HG02938 (cell line): ENCODE measurements around the gene FAM9B.
"Not testable (repeated sequence)": the region's sequence is repeated elsewhere in the genome, so short reads cannot be mapped to it uniquely, and the experiment has no call there.

ENCODE experiments used
- ATAC-seq: cut with Tn5 transposase; IDR thresholded peaks from one replicate; pipeline ENCODE4 v1.9.1; 2021; ENCODE audit warnings: mild to moderate bottlenecking, moderate library complexity; ENCODE audit not compliant: unreplicated experiment

FAM9B gene

DNA sequence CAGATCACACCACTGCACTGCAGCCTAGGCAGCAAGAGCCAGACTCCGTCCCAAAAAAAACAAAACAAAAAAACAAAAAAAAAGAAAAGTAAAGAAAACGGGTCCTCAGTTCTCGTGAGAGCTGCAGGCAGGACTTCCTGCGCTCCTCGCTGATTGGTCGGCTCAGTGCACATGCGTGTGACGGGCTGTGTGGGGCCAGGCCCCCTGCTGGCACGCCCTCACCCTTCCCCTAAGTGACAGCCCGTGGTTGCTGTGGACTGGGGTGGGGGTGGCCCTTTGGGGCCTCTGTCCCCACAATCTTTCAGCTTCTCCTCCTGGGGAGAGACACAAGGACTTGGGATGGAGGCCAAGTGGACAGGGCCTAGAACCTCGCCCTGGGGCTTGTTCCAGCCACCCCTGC lies at the start of gene FAM9B:
TSS of gene FAM9B (minus strand) at position 139 of the 400 bp plus-strand sequence. CDS start 1,141 bp downstream, outside the sequence.
- ATAC-seq = no peak

DNA sequence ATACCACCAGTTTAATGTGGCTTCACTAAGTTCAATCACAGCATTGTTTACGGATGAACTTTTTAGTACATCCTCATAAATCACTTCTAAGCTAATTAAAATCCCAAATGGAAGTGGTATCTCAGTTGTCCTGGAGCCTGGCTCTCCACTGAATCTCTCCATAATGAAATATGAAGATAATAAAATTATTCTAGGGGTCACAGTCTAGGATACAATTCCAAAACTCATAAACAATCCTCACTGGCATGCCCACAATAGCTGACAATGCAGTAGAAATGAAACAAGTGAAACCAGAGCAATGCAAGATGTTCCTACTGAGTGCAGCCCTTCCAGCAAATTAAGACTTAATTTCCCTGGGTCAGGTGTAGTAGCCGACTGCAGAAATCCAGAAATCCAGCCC lies 47.3 kb upstream of the FAM9B start:
- no peak for ATAC-seq

DNA sequence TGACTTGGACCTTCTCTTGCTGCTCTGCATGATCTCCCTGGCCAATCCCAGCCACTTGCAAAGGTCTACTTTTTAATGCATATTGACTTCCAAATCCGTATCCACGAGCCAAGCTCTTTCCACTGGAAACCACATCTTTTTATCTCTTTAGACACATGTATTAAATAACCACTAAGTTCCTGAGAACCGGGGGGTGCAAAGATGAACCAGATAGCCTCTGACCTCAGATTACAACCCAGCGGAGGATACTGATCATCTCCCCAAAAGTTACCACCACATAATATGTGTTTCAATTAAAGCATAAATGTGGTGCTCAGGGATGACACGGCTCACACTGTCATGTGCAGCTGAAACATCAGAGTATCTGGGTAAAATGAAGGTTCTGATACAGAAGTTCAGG lies 40.4 kb upstream of the FAM9B start:
- ATAC-seq = no peak

DNA sequence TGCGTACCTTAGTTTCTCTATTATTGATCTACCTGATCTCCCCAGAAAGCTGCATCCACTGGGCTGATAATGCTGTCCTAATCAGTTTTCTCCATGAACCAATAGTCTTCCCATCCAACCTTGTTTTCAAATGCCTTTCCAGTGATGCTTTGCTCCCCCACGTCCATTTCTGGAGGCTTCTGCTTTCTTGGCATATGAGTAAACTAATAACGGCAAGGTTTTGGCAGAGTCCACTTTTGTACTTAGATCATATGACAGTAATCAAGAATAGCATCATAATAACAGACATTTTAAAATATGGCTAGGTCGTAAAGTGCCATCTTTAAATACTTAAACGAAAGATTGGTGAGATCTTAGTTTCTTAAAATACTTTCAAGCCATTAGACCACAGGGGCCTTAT lies 38.4 kb upstream of the FAM9B start:
- no peak for ATAC-seq

DNA sequence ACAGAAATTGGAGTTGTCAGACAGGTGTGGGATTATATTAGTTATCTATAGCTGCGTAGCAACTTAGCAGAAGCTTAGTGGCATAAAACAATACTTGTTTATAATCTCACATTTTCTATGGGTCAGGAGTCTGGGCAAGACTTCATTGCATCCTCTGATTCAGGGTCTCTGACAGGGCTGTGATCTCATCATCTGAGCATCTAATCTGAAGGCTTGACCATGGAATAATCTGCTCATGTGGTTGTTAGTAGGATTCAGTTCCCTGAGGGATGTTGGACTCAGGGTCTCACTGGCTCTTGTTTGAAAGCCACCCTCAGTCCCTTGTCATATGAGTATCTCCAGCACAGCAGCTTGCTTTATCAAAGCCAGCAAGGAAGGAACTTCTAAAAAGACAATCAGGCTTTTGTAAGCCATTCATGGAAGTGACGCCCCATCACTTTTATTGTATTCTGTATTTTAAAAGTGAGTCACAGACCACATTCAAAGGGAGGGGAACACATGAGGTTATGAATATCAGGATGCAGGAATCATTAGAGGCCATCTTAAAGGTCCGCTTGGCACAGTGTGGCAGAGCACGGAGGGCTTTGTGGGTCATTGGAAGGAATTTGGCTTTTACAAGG lies 37.2 kb upstream of the FAM9B start:
- ATAC-seq = no peak

DNA sequence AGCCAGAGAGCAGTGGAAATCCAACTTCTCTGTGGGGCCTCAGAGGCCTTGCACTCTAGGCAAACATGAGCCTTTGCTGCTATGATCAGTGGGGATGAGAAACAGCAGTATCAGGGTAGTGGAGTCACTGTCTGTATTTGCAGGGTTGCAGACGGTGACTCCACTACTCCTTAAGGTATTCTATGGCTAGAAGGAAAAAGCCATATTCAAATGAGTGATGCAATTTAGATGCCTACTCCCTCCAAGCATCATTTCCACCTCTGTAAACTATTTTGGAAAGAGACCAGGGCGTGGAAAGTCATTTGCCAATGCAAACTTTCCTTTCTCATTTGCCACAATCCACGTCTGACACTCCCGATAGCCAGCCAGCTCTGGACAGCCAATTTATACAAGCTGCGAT lies 35.6 kb upstream of the FAM9B start:
- ATAC-seq = no peak

DNA sequence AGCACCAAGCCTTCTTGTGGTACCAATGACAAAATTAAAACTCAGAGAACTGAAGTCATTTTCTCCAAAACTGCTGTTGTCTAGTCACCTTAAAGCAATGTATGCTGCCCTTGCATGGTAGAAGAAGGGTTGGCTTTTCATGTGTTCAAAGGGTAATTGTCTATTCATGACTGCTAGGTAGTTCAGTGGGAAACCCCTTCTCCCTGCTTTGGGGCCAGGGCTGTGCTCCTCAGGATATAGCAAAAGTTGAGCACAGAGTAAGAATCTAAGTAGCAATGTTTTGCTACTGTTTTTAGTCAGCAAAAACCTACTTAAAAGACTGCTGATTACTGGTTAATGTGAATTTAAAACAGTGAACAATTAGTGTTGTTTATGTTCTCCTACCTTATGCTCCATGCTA lies 30.8 kb upstream of the FAM9B start:
- no peak for ATAC-seq

DNA sequence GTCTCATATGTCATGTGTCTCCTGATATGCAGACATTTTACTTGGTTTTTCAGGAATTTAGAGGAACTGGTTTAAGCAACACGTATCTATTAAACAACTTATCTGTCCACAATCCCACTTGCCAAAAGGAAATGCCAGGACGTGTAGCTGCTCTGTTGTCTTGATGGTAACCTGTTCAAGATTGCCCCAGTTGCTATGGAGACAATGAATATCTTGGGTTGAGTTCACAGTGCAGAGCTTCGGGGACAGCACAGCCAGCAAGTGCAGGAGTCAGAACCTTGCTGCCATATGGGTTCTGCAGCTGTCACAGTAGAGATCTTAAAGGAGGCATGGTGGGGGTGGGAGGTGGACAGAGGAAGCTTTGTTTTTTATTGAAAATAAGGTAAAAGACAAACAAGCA lies 28.7 kb upstream of the FAM9B start:
- ATAC-seq = no peak

DNA sequence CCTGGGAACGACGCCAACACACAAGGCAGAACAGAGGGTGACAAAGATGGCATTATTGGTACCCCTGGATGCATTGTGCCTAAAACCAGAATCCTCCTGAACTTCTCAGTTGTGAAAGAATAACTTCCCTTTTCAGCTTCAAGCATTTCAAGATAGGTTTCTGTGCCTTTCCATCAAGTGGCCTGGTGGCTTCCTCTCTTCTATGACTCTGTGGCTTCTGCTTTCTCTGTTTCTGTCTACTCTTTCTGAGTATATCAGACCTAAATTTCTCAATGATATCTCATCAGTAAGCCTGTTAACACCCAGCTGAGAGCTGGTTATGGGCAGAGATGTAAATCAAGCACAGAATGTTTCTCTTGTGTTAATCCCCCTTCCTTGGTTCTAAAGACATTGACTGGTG lies 21.4 kb upstream of the FAM9B start:
- no peak for ATAC-seq

DNA sequence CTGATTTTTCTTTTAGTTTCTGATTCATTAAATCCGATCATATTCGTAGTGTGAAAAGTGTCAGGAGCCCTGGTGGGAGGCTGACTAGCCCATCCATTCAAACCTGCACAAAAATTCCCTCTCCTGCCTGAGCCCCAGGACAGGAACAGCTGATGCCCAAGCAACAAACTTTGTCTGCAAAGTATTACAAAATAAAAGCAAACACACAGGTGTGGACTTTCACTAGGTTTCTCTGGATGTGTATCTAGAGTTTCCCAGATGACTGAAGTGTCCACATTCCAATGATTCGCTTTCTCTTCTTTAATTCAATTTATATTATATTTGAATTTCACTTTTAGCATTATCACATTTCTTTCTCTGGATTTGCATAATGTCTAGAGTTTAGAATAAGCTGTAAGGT lies 18.2 kb upstream of the FAM9B start:
- no peak for ATAC-seq

DNA sequence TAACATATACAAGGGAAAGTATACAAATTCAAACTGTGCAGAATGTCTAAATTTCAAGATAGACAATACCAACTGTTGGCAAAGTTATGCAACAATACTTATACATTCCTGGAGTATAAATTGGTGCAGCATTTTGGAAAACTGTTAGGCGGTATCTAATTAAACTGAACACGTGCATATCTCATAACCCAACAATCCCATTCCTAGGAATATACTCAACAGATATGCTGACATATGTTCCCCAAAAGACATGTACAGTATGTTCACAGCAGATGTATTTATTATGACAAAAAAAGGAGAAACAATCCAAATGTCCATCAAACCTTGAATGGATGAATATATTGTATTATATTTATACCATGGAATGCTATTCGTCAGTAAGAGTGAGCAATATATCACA lies 16.4 kb upstream of the FAM9B start:
- ATAC-seq = no peak

DNA sequence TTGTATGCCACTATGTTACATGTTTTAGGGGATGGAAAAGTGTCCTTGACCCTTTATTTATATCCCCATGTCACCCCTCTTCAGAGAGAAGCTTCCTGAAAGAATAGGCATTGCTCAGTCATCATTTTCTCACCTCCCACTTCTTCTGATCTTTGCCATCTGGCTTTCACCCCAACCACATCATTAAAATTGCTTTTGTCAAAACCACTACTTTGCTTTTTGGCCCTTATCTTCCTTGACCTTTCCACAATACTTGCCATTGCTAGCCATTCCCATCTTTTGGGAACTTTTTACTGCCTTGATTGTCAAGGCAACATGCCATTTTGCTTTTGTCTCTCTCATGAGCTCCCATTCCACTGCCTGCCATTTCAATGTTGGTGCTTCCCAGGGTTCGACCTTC lies 14.9 kb upstream of the FAM9B start:
- ATAC-seq = no peak

DNA sequence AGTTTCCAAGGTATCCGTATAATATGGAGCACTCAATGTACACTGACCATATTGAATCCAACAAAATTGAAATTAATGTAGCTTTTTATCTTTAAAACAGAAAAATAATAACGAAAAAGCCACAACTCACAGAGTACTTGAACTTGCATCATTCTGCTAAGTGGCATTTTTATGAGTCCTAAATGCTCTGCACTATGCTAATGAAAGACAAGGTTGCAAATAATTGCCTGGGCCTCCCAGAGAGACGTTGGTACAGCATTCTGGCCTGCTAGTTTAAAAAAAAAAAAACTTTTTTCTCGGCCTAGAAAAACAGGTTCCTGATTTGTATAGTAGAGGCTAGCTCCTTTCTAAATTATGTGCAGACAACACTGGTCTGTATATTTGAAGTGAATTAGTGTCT lies 4.3 kb upstream of the FAM9B start:
- no peak for ATAC-seq

DNA sequence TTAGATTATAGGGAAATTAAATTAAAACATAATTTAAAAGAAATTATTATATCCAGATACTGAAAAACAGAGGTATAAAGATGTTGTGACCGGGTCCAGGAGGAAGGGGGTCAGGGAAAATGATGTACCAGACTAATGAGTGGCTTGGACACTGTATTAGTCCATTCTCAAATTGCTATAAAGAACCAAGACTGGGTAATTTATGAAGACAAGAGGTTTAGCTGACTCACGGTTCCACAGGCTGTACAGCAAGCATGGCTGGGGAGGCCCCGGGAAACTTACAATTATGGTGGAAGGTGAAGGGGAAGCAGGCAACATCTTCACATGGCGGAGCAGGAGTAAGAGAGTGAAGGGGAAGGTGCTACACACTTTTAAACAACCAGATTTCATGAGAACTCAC lies 3.4 kb upstream of the FAM9B start:
- no peak for ATAC-seq

DNA sequence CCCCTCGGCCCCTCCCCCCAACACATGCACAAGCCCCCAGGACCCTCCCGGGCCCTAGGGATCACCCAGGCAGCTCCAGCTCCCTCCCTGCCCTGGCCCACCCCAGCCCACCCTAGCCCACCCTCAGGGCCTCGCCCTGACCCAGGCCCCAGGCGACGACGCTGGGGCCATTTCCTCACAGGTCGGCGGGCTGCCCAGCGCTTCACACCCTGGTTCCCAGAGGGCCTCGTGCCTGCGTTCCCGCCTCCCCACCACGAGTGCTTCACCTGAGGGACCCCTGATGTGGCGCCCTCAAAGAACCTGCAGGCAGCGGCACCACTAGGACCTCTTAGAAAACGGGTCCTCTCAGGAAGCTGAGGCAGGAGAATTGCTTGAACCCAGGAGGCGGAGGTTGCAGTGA lies 341 bp downstream of the FAM9B start:
- no peak for ATAC-seq

DNA sequence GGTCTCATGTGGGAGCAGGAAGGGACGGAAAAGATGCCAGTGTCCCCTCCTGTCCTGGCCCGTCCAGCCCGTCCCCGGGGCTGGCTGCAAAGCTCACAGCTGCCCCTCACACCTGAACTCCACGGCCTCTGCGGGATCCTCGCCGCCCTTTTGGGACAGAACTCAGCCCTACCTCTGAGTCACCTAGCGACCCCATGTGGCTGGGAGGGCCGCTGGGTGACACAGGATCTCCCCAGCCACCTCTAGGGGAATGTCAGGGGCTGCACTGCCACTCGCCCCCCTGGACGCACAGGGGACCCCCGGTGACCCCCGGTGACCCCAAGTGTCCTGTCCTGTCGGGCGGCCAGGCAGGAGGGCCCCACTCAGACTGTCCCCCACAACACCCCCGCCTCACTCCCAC lies 748 bp downstream of the FAM9B start:
- no peak for ATAC-seq

DNA sequence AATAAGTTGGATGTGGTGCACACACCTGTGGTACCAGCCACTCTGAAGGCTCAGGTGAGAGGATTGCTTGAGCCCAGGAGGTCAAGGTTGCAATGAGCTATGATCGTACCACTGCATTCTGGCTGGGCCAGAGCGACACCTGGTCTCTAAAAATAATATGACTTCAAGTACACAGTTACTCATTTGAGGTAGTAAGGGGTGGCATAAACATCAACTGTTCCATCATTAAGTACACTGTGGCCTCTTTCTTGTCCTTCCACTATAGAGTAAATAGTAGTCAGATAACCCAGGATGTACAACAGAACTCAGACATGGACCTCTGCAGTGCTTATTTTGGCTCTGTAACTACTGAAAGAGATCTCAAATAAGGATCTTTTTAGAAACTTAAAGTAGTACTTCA lies 10.6 kb downstream of the FAM9B start:
- ATAC-seq = no peak

DNA sequence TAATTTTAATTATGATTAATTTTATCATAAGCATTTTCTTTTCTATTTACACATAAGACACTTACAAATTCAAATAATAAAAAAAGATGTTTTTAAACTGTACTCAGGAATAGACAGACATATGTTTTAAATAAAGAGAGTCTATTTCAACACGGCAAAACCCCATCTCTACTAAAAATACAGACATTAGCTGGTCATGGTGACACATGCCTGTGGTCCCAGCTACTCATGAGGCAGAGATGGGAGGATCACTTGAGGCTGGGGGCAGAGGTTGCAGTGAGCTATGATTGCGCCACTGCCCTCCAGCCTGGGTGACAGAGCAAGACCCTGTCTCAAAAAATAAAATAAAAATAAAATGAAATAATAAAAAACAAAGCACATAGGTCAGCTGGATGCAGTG lies 14.8 kb downstream of the FAM9B start:
- ATAC-seq = no peak

DNA sequence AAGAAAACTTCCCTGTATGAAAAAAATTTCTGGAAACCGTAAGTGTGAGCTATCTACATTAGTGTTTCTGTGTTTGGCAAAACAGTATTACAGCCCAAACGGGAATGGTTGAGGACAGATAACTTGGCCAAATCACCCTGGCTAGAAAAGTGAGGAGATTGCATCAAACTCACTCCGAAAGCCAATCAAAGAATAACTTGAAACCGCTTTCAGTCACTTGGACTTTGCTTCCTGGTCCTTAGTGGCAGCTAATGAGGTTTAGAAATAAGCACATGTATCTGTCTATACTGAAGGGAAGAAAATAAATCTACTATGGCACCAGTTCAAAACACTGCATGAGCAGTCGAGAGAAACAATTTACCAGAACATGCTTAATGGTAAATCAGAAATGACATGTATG lies 15.6 kb downstream of the FAM9B start:
- not testable (repeated sequence) for ATAC-seq

DNA sequence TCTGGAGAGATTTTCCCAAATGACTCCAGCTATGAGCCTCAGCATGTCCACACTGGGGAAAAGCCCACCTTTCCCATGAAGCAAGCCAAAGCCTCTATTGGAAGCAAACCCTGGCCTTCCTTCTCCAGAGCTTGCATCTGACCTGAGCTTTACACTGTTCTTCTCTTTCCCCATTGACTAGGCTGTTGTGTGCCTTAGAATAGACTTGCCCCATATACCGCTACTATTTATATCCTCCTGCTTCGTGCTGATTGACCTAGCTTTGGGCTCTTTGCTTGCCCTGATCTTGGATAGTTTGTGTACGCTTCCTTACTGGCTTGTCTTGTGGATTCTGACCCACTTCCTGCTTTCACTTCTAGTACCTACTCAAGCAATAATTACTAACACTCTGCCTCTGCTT lies 30.9 kb downstream of the FAM9B start:
- ATAC-seq = no peak

DNA sequence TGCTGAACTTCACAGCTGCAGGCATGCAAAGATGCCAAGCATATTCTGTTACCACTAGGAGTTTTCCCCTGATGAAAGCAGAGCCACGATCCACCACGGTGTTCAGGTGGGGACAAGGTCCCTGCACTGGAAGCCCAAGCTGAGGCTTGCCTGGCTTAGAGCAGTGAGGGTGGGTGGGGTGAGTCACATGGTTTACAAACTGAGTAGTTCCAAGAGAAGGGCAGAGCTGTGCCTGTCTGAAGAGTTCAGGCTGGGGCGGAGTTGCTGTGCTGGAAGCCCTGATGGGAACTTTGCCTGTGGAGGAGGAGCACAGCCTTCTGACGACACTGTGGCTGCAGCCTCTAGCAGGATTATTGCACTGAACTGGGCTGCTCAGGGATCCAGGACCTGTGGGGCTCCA lies 45.5 kb downstream of the FAM9B start:
- ATAC-seq = no peak

DNA sequence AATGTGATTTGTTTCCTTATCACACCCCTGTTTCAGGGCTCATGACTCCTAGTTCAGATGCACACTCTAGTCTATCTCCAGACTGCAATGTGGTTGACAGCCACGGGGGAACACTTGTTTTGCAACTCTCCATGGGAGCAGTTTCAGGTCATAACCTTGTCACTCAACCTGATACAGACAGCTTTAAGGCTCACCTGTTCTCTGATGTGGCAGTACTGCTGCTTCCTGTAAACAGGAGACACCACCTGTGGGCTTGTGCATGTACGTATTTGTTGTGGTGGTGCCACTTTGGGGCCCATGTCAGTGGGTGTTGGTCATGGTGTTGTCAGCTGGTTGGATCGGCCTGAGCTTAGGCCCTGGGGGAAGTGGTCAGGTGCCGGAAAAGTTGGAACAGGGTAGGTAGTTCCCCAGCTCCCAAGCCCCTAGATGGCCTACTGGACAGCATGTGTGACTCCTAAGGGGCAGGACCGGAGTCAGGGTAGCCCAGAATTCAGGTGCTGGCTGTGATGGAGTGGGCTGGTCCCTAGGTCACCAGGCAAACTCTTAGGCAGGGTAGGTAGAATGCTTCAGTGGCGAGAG lies 46.2 kb downstream of the FAM9B start:
- no peak for ATAC-seq

DNA sequence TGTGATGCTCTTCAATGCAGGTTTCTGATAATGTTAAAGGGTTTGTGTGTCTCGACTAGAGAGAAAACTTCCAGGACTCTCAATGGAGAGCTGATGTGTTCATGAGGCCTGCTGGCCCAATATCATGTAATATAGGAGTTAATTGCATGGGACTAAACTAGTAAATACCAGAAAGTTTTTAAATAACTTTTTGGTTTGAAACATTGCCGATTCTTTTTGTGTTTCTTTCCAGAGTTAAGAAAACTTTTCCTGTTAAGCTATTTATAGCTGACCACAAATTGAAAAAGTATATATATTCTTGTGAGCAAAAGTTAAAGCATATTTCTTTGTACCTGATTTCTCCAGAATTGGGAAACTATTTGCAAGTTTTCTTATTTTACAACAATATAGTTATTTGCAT lies 49.7 kb downstream of the FAM9B start:
- no peak for ATAC-seq
